ENCODE results near the gene CDC25B. TPM values are rescaled to one million over a fixed set of nuclear protein-coding genes. Genes with fewer than 3 reads are reported as not detected.
A peak's percentile ranks its signal among the peaks of the same experiment; 100 is the strongest.

The CDC25B gene
- total and polyA plus RNA-seq, 2 of the 8 experiments (the other 6 are each of a cell fraction or from before 2014, with no cell fraction given): 21.7 to 31.2 TPM

GRCh38 chr20:3846740-3847428 lies 50.8 kb downstream of the CDC25B start, which contains the start of gene MAVS (continued):
- peak in 1 of 3 experiments; percentile 6; a peak in 1 of 4 replicates for TF ChIP-seq CTCF (IDR thresholded peaks at IDR 0.05; ENCODE audit: control extremely low read depth in 1 of 3, insufficient read depth in 1 of 3, low read depth in 1 of 3, low read length in 3 of 3)
- peak; percentile 56; the same call in 1 of the 2 replicates for TF ChIP-seq YY1 (IDR thresholded peaks at IDR 0.05; ENCODE audit: low read depth, low read length)
- TF ChIP-seq POLR2A (IDR thresholded peaks at IDR 0.05; ENCODE audit: control extremely low read depth in 1 of 2, low read depth in 2 of 2, low read length in 2 of 2): peak in 1 of 2 experiments; percentile 73; a peak in 1 of 3 replicates
- peak; percentile 92 for TF ChIP-seq PHF8 (conservative IDR thresholded peaks at IDR 0.05; ENCODE audit: low read depth, low read length)
- TF ChIP-seq FOSL1 (IDR thresholded peaks at IDR 0.05; ENCODE audit: insufficient read depth, low read depth, low read length): no peak
- peak; percentile 80 for TF ChIP-seq TAF7 (optimal IDR thresholded peaks at IDR 0.05; ENCODE audit: borderline replicate concordance, low read depth, low read length)
- TF ChIP-seq E2F6 (IDR thresholded peaks at IDR 0.05): no peak; the same call in 1 of the 2 replicates
- no peak for TF ChIP-seq POU5F1 (IDR thresholded peaks at IDR 0.05; ENCODE audit: low read depth, low read length)
- TF ChIP-seq HDAC6 (IDR thresholded peaks at IDR 0.05; ENCODE audit: low read depth, low read length): no peak
- peak; percentile 80 for TF ChIP-seq KDM4A (IDR thresholded peaks at IDR 0.05; ENCODE audit: low read depth, low read length, severe bottlenecking)
- peak in 1 of 2 experiments; percentile 49; a peak in 1 of 3 replicates for TF ChIP-seq EP300 (IDR thresholded peaks at IDR 0.05; ENCODE audit: borderline replicate concordance in 1 of 2, low read depth in 2 of 2, low read length in 2 of 2)
- TF ChIP-seq TBP (IDR thresholded peaks at IDR 0.05; ENCODE audit: low read depth, low read length): peak; percentile 78

All from H1 (cell line).